ENCODE data around the gene OXT.

The OXT gene

GRCh38 chr20:3085571-3086072, 14.2 kb downstream of the OXT start:
- no peak for DNase-seq

DNA sequence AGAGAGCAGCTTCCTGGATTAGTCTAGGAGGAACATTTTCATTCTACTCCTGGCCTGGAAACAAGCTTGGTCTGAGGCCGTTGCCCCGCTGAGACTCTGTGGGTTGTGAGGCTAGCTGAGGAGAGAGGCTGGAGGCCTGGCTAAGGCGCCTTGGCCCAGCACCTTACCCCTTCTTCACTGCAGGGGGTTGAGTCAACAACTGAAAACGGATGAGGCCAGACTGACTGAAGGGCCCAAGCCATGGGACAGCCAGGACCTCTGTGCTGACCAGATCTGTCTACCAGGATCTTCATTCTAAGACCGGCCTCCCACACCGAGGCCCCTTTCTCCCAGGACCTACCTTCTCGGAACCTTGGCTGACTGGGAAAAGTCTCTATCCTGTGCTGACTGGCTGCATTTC, 16.6 kb downstream of the OXT start:
- DNase-seq, result no peak

GRCh38 chr20:3090565-3090964, 19.1 kb downstream of the OXT start:
- DNase-seq, result no peak

- peak; percentile 7 for DNase-seq
These were observed 21.4 kb downstream of the OXT start for GRCh38 chr20:3092611-3093379.

- no peak for DNase-seq
These were observed 22.5 kb downstream of the OXT start for GRCh38 chr20:3093861-3094361.

DNA sequence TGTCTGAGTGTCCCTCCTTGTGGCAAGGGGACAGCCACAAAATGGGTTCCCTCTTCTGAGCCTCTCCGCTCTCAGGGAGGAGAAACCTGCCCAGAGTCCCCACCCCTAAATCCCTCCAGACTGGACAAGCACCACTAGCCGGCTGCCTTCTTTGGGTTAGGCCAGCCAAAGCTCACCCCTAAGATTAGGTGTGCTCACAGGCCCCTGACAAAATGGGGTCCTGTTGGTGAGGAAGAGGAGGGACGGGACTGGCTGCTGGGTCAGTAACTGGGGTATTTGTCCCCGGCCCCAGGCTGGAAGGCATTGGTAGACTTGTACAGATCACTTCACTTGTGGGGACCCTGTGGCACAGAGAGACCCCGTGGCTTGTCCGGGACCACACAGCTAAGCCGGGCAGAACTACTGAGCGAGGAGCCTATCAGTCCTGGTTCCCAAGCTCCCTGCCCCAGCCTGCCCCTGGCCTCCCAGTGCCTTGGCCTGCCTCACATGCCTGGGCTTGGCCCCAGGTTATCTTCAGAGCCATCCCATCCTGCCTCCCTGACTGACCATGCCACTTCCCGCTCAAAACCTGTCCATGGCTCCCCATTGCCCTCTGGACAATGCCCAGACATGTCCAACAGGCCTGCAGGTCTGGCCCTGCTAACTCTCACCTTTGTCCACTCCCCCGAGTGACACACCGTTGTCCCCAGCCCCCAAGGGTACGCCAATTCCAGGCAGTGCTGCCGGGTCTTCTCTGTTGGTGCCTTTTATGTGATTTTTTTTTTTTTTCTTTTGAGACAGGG, 23.6 kb downstream of the OXT start:
- no peak for DNase-seq

DNA sequence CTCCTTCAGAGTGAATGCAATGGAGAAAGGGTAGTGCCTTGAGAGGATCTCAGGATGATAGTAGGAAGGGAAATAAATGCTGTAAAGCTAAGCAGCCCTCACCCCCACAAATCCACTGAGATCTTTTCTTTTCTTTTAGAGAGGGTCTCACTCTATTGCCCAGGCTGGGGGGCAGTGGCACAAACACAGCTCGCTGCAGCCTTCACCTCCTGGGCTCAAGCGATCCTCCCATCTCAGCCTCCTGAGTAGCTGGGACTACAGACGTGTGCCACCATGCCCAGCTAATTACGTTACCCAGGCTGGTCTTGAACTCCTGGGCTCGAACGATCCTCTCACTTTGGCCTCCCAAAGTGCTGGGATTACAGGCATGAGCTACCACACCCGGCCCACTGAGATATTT, 29.1 kb downstream of the OXT start:
- no peak for DNase-seq

DNA sequence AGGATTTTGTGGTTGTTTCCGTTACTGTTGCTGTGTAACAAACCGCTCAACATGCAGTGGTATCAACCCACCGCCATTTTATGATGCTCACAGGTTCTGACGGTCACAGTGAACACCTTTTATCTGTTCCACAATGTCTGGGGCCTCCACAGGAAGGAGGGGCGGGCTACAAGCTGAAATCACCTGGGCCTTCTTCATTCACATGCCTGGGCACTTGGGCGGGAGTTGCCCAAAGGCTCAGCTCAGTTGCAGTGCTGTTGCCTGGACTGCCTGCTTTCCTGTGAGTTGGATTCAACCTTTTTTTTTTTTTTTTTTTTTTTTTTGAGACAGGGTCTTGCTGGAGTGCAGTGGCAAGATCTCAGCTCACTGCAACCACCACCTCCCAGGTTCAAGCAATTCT, 29.8 kb downstream of the OXT start:
- DNase-seq, result no peak

- no peak for DNase-seq
These were observed 30.5 kb downstream of the OXT start for GRCh38 chr20:3101737-3102574.

- DNase-seq, result no peak
These were observed 31.4 kb downstream of the OXT start for GRCh38 chr20:3102575-3103368.

DNA sequence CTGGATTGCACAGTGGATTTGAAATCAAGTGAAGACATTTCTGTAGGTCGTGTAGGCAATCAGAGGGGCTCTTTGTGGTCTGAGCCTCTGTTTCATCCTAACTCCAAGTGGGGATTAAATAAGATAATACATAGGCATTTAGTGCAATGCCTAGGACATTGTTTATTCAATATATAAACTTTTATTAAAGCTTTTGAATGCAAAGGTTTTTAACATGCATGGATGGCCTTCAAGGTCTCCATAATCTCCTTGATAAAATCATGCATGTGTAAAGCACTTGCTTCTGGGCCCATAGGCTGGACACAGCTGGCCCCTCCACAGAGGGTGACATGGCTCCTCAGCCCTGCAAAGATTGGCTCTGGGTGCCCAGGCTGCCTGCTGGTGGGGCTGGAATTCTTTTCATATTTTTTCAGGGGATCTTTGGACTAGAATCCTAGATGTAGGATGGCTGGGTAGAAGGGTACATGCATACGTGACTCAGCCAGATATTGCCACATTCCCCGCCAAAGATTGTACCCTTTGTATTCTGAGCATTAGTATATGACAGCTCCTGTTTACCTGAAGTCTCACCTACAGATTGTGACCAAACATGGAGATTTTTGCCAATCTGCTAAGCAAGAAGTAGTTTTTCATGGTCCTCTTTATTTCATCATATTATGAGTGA, 32.1 kb downstream of the OXT start:
- DNase-seq, result no peak

- no peak for DNase-seq
These were observed 34.1 kb downstream of the OXT start for GRCh38 chr20:3105256-3106137.

DNA sequence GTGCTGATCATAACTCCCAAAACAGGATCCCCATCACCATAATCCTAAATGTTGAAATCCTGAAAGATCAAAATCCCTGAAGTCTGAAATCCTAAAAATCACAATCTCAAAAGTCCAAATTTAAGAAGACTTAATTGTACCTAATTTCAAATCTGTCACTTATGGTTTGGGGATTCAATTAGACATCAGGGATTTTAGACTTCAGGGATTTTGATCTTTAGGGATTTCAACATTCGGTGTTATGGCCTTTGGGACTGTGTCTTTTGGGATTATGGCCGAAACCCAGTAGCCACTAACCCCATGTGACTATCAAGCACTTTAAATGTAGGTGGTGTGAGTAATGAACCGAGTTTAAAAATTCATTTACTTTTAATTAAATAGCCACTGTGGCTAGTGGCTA, 34.8 kb downstream of the OXT start:
- no peak for DNase-seq

DNA sequence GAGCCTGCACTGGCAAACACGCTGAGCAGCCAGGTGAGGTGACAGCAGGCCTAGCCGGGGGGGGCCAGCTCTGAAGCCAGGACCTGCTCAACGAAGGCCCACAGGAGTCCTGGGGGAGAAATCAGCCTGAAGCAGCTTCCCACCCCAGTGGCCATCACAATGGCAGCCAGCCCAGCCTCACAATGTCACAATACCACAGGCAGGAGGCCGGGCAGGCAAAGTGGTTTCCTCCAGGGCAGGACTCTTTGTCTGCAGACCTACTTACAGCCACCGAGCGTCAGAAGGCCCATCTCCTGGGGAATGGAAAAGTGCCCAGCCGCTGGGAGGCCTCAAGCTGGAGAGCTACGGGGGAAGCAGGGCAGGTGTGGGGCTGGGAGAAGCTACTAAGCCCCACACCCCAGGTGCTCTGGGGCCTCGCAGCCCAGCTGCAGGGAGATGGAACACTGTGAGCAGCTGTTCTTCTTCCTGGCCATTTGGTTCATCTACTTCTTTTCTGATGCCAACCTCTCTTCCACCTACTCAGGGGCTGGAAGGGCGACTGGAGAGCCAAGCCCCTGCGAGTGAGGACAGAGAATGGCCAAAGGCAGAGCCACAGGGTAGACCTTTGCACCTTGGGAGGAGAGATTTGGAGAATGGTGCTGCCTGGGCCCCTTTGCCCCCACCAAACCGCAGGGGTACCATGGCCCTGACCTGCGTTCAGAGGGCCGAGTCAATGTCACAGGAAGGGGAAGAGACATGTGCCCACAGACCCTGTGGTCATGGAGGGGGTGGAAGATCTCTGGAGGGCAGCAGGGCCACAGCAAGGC, 35.4 kb downstream of the OXT start:
- DNase-seq, result no peak

GRCh38 chr20:3107464-3108025, 36.1 kb downstream of the OXT start:
- DNase-seq, result no peak

DNA sequence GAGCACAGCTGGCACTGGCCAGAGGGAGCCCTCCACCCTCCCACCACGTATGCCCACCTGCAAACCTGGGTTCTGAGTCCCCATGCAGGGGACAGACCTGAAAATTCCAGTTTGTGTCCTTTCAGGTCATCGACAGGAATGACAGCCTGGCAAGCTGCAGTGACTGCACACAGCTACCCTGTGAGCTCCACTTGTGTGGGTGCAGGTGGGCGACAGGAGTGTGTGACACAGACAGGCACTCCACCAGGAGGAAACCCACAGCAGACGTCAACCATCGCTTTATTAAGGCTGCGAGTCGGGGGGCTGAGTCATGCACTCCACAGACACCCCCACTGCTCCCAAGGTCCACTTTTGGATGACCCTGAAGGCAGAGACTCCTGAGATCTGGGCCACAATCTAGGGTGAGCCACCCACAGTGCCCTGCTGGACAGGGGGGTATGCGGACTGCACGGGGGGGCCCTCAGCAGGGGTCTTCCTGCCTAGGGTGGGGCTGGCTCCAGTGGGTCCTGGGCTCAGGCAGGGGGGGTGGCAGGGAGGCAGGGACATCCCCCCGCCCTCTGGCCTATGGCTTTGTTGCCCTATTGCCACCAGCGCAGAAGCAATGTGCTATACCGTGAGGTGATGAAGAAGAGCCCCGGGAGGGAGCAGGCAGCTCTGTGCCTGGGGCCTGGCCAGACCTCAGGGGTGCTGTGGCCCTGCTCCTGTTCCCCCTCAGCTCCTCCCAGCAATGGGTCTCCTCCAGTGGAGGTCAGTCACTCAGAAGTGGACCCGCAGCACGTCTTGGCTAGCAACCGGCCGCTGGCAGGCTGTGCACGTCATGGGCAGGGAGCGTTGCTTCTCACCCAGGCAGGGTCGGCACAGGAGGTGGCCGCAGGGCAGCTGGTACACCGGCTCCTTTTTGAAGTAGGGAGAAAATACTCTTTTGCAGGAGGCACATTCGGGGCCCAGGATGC, 38.2 kb downstream of the OXT start:
- no peak for DNase-seq

- DNase-seq, result no peak
These were observed 40.1 kb downstream of the OXT start for GRCh38 chr20:3111507-3111906.

GRCh38 chr20:3111995-3112394, 40.6 kb downstream of the OXT start:
- no peak for DNase-seq
